GM19351 (cell line): ENCODE measurements around the gene UQCC3.
"Not testable (repeated sequence)": the region's sequence is repeated elsewhere in the genome, so short reads cannot be mapped to it uniquely, and the experiment has no call there.

Experiments used
- ATAC-seq: cut with Tn5 transposase; IDR thresholded peaks from one replicate; pipeline ENCODE4 v1.9.1; 2021; ENCODE audit warnings: mild to moderate bottlenecking, moderate library complexity; ENCODE audit not compliant: unreplicated experiment

Gene UQCC3

DNA sequence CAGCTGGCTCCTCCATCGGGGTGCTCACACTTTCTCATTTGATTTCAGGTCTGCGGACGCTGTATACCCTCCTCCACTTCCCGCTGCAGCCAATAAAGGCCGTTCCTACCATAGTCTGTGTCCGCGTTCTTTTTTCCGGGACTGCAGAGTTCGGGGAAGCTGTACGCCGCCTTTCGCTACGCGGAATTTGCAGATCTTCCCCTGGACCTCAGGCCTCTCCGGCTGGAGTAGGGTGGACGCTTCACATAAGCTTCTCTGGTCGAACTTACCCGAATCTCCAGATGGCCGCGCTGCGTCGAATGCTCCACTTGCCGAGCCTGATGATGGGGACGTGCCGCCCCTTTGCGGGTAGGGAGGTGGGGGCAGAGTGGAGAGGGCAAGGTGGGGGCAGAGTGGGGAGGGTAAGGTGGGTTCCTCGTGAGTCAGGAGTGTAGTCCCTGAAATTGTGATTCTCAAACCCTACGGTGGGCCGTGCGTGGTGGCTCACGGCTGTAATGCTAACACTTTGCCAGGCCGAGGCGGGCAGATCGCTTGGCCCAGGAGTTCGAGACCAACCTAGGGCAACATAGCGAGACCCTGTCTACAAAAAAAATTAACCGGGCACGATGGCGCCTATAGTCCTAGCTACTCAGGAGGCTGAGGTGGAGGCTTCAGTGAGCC lies 5.7 kb upstream of the UQCC3 start:
- peak; percentile 17 for ATAC-seq

DNA sequence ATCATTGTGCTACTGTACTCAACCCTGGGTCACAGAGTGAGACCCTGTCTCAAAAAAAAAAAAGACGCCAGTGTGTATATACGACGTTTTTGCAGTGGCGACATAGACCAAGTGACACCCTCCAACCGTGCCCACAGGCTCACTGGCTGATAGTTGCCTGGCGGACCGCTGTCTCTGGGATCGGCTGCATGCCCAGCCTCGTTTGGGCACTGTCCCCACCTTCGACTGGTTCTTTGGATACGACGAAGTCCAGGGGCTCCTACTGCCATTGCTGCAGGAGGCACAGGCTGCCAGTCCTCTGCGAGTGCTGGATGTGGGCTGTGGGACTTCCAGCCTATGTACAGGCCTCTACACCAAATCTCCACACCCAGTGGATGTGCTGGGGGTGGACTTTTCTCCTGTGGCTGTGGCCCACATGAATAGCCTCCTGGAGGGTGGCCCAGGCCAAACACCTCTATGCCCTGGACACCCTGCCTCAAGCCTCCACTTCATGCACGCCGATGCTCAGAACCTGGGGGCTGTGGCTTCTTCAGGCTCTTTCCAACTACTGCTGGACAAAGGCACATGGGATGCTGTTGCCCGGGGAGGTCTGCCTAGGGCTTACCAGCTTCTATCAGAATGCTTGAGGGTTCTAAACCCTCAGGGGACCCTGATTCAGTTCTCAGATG lies 5.1 kb upstream of the UQCC3 start:
- no peak for ATAC-seq

DNA sequence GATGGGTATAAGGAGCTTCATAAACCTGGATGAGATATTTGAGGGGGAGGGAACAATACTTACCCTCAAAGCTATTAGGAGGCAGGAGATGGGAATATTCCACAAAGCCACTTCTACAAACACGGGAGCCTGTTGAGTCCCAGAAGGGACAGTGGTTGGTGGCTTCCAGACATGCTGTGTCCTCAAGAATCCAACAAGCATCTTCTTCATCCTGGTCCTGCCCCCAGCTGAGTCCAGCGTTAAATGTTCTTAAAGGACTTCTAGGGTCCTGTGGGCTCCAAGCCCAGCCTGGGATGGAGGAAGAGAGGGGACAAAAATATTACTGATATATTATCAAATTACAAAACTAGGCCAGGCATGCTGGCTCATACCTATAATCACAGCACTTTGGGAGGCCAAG lies 4.0 kb upstream of the UQCC3 start:
- no peak for ATAC-seq

DNA sequence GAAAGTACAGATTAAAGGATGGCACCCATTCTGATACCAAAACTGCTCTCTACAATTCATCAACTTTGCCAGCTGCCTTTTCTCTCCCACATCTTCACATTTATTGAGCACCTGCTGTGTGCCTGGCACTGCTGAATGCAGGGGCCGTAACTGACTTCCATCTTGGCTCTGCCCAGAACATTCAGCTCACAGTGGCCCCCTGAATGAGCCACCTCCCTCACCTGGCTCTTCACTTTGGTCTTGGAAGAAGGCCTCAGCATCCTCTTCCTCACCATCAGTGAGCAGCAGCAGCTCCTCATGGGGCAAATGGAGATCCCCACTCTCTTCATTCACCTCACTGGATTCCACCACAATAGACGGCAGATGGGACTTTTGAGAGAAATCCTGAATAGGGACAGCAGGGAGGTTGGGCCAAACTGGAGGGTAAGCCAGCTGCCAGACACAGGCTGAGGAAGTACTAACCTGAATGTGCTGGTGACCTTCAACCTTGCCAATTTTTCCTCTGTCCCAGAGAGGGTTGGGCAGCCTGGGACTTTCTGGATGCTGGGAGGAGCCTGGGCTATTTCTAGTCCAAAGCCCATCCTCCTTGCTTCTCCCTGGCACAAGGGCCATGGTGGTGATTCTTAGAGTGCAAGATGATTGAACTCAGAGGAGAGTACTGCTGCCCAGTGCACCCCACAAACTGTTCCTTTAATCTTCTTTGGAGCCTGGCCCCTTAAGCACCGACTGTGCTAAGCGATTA lies 1.9 kb upstream of the UQCC3 start:
- no peak for ATAC-seq

DNA sequence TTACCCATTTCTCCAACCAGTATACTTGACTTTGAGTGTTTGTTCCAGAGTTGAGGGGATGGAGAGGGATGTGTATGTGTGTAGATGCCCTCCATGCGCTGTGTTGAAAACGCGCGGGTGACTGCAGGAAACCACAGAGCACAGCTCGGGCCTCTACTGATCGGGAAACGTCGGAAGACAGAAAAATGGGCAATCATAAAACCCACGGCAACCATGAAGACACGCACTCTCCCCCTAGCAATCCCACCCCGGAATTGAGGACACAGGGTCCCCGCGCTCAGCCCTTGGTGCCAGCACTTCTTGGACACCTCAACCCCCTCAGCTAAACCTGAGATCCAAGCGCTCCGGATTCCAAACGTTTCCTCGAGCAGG lies 251 bp upstream of the UQCC3 start:
- ATAC-seq = peak; percentile 22

DNA sequence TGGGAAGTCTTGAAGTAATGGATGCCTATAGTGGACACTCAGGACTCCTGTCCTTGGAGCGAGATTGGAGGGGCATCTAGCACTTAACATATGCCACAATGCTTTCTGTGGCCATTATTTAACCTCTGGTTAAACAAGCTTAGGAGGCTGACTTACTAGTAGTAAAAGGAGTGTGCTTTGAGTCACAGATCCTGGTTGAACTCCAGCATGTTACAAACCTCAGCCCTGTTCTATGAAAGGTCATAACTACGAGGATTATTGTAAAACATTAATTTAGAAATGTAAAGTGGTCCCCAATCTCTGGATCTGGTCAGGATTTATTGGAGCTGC lies 1.7 kb downstream of the UQCC3 start:
- ATAC-seq = no peak

DNA sequence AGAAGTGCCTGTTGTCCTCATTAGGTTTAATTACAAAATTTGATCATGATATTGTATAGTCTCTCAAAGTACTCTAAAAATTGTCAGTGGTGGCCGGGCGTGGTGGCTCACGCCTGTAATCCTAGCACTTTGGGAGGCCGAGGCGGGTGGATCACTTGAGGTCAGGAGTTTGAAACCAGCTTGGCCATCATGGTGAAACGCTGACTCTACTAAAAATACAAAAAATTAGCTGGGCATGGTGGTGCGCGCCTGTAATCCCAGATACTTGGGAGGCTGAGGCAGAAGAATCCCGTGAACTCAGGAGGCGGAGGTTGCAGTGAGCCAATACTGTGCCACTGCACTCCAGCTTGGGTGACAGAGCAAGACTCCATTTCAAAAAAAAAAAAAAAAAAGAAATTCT lies 3.9 kb downstream of the UQCC3 start:
- not testable (repeated sequence) for ATAC-seq

DNA sequence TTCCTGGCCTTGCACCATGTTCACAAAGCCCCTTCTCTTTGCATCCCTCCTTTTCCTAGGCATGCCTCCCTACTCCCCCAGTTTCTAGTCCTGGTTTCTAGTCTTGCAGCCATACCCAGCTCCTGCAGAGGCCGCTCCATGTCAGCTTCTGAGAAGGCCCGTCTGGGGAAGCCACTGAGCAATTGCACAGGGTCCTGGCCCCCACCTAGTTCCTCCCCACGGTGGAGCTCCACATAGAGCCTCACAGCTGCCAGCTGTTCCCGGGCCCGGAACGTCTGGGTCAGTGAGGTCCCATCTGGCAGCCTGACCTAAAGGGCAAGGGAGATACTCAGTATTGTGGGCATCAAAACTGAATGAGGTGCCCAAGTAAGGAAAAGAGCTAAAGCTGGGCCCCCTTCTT lies 5.2 kb downstream of the UQCC3 start:
- ATAC-seq = no peak

DNA sequence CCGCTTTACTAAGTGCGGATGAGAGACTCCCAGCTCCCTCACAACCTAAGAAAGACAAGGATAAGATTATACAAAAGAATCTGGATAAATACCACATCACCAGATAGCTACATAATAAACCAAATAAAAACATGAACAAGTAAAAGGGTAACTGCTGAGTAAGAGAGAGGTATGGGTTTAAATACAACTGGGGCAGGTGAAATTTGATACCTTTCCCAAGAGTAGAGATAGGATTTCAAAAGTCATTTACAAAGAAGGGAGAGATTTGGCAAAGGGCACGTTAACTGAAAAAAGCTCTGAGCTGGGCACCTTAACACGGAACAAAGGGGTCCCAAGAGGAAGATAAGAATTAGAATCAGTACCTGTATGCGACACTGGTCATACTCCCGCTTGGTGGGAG lies 5.7 kb downstream of the UQCC3 start:
- no peak for ATAC-seq

DNA sequence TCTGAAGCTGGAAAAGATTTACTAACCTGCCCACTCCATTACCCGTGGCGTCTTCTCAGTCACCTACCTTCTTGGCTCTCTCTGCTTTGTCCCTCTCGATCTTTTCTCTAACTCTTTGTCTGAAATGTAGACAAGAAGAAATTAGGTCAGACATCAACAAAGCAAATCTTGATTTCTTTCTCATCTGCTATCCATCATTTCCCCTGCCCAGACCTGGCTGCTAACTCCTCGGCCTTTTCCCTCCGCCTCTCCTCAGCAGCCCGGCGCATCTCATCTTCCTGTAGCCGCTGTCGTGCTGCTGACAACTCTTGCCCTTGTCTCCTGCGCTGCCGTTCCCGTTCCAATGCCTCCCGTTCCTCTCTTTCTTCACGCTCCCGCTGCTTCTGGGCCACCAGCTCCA lies 6.2 kb downstream of the UQCC3 start:
- ATAC-seq = no peak

DNA sequence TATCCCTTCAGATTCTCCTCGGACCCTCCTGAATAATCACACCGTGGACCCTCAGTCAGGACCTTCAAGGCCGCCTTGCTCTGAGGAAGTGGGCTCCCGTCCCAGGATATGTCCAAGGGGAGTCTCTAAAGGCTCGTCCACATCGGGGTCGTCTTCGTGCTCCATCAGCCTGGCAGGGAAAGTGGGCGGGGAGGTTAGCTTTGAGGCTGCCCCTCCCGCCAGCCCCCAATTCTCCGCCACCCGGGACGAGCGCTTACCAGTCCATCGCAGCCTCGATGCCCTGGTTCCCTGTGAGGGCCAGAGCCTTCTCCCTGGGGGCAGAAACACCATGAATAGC lies 6.9 kb downstream of the UQCC3 start:
- no peak for ATAC-seq

DNA sequence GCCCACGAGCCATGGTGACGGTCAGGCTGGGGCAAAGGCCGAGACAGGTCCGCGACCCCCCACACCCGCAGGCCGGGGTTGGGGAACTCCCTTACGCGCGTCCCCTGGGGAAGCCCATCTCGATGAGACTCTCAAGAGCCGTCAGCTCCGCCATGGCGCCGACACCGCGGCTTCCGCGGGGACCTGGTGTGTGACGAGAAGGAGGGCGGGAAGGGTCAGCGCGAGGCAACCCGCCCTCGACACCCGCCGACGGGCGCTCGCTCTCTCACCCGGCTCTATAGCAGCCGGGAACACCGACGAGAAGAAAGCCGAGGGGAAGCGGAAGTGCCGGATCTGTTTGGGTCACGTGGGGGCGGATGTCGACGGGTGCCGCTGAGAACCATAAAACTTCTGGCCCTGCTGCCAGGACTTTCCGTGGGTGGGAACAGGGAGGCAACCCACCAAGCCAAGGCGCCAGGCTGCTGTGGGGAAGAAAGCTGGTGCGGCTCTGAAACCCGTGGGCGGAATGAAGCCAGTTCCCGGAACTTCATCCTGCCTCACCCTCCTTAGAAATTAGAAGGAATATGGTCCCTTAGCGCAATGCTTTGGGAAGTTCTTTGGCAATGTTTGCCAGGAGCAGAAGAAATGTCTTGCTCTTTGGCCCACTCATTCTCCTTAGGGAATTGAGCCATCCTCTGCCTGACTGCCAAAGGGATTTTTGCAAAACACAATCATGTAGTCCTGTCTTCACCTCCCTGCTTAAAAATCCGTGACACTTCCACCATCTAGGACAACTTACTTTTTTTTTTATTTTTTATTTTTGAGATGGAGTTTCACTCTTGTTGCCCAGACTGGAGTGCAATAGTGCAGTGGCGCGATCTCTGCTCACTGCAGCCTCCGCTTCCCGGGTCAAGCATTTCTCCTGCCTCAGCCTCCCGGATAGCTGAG lies 7.6 kb downstream of the UQCC3 start, which contains the start of gene UBXN1:
Gene UBXN1 (minus strand): TSS at position 304 of the 927 bp plus-strand sequence. CDS start 150 bp downstream, at position 154.
- peak; percentile 68 for ATAC-seq

DNA sequence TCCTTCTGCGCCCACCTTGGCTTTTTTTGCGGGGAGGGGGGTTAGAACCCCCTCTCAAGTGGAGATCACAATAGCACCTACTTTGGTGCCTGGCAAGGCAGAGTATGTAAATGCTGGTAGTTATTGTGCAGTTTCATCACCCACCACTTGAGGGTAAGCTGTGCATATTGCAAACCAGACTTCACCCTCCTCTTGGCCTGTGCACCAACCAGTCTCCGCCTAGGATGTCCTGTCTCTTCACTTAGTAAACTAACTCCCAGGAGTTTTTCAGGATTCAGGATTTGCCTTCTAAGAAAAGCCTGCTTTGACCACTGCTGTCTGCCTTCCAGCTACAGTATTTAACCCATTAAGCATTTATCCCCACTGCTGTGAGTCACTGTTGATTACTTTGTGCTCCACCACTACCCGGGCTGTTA lies 9.4 kb downstream of the UQCC3 start:
- ATAC-seq = peak; percentile 70

DNA sequence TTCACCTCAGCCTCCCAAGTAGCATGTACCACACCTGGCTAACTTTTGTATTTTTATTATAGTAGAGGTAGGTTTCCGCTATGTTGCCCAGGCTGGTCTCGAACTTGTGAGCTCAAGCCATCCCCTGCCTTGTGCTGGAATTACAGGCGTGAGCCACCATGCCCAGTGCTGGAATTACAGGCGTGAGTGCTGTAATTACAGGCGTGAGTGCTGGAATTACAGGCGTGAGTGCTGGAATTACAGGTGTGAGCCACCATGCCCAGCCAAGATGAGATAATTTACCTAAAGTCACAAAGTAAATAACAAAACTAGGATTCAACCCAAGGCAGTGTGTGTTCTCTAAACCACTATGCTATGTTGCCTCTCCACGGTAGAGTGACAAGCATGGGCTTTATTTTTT lies 11.0 kb downstream of the UQCC3 start:
- ATAC-seq = no peak

DNA sequence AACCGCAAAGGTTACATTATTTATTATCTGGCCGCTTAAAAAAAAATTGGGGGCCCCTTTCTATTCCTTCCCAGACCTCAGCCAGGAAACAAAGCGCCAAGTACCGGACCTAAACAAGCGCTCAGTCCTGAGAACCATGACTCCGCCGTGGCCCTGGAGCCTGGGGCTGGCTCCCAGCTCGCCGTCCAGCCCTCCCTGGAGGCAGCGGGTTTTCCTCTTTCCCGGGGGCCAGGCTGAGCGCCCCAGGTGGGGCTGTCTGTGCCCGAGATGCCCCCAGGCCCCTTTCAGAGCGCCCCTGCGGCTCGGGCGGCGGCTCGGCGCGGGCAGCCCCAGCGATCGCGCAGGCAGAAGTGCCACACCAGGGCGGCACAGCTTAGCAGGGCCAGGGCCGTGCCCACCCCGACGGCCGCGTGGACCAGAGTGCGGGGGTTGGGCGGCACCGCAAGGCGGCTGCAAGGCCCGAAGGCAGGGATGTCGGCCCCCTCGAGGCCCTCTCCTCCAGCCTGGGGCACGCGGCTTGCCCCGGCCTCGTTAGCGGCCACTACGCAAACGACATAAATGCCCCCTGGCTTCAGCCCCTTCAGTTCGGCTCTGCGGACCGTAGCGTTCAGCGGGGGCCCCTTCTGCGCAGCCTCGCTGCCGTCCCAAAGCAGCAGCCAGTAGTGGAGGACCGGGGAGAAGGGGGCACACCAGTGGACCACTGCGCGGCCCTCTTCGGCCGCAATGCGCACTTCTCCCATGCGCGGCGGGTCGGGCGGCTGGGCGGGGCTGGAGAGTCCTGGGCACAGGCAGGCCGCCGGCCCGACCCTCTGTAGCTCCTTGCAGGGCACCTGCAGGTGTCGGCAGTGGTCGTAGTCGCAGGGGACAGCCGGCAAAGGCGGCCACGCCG lies 16.3 kb downstream of the UQCC3 start:
- ATAC-seq = no peak

DNA sequence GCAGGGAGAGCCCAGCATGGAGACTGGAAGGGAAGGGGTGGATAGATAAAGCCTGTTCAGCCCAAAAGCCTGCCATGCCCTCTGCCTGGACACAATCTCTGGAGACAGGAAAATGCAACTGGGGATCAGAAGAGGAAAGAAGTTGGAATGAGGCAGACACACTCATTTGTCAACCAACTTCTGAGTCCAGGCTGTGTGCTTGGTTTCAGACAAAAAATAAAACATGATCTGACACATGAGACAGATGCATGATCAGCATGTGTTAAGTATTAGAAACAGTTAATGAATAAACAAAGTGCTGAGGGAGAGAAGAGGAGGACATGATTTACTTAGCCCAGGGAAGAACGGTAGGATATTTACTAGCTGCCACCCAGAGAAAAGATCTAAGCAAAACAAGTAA lies 17.0 kb downstream of the UQCC3 start:
- ATAC-seq = no peak

DNA sequence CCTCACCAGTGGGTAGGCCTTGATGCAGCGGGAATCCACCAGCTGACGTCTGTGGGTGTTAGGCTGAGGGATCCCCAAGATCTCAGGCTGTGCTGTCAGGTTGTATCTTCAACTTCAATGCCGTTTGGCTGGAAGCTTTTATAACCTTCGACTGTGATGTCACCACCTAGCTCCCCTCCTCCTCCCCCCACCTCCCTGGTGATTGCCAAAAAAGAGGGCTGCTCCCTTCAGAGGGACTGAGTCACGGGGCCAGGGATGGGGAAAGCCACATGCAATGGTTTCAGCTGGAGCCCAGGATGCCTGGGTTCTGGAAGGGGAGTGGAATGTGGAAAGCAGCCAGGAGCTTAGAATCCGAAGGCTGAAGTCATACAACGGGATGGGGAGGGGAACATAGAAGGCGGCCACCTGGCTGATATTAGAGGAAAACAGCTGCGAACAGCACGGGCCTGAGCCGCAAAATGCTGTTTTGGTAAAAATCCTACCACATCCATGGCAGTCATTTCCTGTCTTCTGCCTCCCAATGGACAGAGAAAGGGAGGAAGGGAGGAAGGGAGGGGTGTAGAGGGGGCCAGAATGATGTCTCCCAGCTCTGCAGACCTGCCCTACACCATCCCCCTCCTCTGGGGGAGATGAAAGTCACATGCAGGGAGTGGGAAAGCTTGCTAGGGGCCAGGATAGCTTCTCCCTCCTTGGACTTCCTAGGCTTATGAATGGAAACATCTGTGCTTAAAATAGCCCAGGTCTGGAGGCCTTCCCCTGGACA lies 18.1 kb downstream of the UQCC3 start, which contains the start of gene LRRN4CL:
Gene LRRN4CL (minus strand): TSS at position 110 of the 763 bp plus-strand sequence. CDS start 1,022 bp downstream, outside the sequence.
- no peak for ATAC-seq

DNA sequence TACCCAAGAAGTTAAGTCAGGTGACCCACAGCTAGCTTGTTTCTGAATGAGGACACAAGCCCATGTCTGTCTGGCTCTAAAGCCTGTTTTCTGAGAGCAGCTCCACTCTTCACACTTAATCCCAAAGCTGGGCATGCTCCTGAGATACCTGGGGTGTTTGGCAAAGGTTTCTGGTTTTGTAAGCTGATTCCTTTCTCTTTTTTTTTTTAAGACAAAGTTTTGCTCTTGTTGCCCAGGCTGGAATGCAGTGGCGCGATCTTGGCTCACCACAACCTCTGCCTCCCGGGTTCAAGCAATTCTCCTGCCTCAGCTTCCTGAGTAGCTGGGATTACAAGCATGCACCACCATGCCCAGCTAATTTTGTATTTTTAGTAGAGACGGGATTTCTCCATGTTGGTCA lies 22.2 kb downstream of the UQCC3 start:
- not testable (repeated sequence) for ATAC-seq

DNA sequence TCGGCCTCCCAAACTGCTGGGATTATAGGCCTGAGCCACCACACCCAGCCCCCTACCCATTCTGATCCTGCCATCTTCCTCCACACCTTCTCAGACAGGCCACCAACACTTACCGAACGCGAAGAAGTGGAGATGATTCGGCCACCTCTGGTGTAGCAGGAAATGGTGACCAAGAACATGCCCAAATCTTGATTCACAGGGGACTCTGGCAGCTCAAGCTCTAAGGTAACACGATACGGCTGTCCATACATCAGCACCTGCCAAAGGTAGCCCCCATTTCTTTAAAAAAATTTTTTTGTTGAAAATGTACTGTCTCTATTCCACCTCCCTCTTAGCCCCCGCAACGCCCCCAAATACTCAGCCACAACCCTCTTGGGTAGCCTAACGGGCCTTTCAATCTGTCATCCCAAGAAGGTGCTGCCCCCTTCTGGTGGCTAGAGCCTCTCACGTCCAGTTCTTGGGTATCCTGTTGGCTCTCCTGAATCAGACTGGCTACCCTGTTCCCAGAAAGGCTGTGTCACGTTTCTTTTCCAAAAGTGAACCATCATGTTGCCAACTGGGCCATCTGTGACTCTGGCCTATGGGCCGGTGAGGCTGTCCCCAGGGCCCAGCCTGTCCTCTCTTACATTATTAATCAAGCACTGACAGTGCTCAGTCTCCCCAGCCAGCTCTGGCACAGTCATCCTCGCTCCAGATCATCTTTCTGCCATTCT lies 23.1 kb downstream of the UQCC3 start:
- no peak for ATAC-seq
